ENCODE results near the gene STH. TPM values are rescaled to one million over a fixed set of nuclear protein-coding genes. Genes with fewer than 3 reads are reported as not detected.

Gene STH
- total RNA-seq, 2 experiments from 2014 or later, result not detected

- Mint-ChIP-seq H3K36me3 (ENCODE audit: low read depth) (no peaks in the 10 kb centered on the region), H3K27ac (no peak overlapping the region), H3K27me3 (peaks cover 24% of the 10 kb centered on the region), H3K9me3 (peaks cover 2% of the 10 kb centered on the region), H3K4me1 (ENCODE audit: low read depth) (no peaks in the 10 kb centered on the region), H3K4me3 (no peak overlapping the region)
- H3K4me3 ChIP-seq (ENCODE audit: low read length), result no peak overlapping the region
- intact Hi-C loops (cut with DNase I, micrococcal nuclease), result no loop called here
- DNase-seq, result no peak
- H3K36me3 ChIP-seq (ENCODE audit: insufficient read depth, low read length), result no peaks in the 10 kb centered on the region
- peaks cover 0 to 7% of the 10 kb centered on the region in 2 experiments for H3K9me3 ChIP-seq (ENCODE audit: control insufficient read depth in 1 of 2, insufficient read depth in 1 of 2, low read length in 2 of 2)
- no peak for TF ChIP-seq CTCF (IDR thresholded peaks at IDR 0.05)
- no peaks in the 10 kb centered on the region for H3K27me3 ChIP-seq (ENCODE audit: control insufficient read depth in 1 of 2, insufficient read depth in 2 of 2, low read length in 2 of 2)
- ATAC-seq (ENCODE audit: poor library complexity), result no peak
- H3K4me1 ChIP-seq (ENCODE audit: insufficient read depth, low read length), result no peaks in the 10 kb centered on the region
- H3K27ac ChIP-seq (ENCODE audit: low read depth in 1 of 2, low read length in 2 of 2), result no peak overlapping the region
- ChIA-PET POLR2A (no interaction called here), CTCF (no interaction called here)
Observed at GRCh38 chr17:45971698-45972141, 27.3 kb upstream of the STH start.

GRCh38 chr17:45972531-45972930, 26.5 kb upstream of the STH start:
- Histone ChIP-seq H3K9me3 (ENCODE audit: control insufficient read depth in 1 of 2, insufficient read depth in 1 of 2, low read length in 2 of 2) (peaks cover 0 to 7% of the 10 kb centered on the region in 2 experiments), H3K36me3 (ENCODE audit: insufficient read depth, low read length) (no peaks in the 10 kb centered on the region), H3K4me1 (ENCODE audit: insufficient read depth, low read length) (no peaks in the 10 kb centered on the region), H3K27me3 (ENCODE audit: control insufficient read depth in 1 of 2, insufficient read depth in 2 of 2, low read length in 2 of 2) (no peaks in the 10 kb centered on the region), H3K4me3 (ENCODE audit: low read length) (no peak overlapping the region), H3K27ac (ENCODE audit: low read depth in 1 of 2, low read length in 2 of 2) (no peak overlapping the region)
- H3K27ac Mint-ChIP-seq, result no peak overlapping the region
- CTCF ChIA-PET, result no interaction called here
- no peaks in the 10 kb centered on the region for H3K4me1 Mint-ChIP-seq (ENCODE audit: low read depth)
- intact Hi-C loops (cut with DNase I, micrococcal nuclease), result no loop called here
- no peaks in the 10 kb centered on the region for H3K36me3 Mint-ChIP-seq (ENCODE audit: low read depth)
- H3K27me3 Mint-ChIP-seq, result peaks cover 24% of the 10 kb centered on the region
- peaks cover 2% of the 10 kb centered on the region for H3K9me3 Mint-ChIP-seq
- no peak for TF ChIP-seq CTCF (IDR thresholded peaks at IDR 0.05)
- ATAC-seq (ENCODE audit: poor library complexity), result no peak
- POLR2A ChIA-PET, result no interaction called here
- H3K4me3 Mint-ChIP-seq, result no peak overlapping the region
- no peak for DNase-seq

GRCh38 chr17:45973099-45973780, 25.8 kb upstream of the STH start:
- intact Hi-C loops (cut with DNase I, micrococcal nuclease), result no loop called here
- H3K27me3 ChIP-seq (ENCODE audit: control insufficient read depth in 1 of 2, insufficient read depth in 2 of 2, low read length in 2 of 2), result no peaks in the 10 kb centered on the region
- no peak overlapping the region for H3K27ac ChIP-seq (ENCODE audit: low read depth in 1 of 2, low read length in 2 of 2)
- H3K9me3 Mint-ChIP-seq, result peaks cover 2% of the 10 kb centered on the region
- no peaks in the 10 kb centered on the region for H3K4me1 Mint-ChIP-seq (ENCODE audit: low read depth)
- no peaks in the 10 kb centered on the region for H3K36me3 ChIP-seq (ENCODE audit: insufficient read depth, low read length)
- no peaks in the 10 kb centered on the region for H3K4me1 ChIP-seq (ENCODE audit: insufficient read depth, low read length)
- H3K36me3 Mint-ChIP-seq (ENCODE audit: low read depth), result no peaks in the 10 kb centered on the region
- H3K27me3 Mint-ChIP-seq, result peaks cover 19% of the 10 kb centered on the region
- ChIA-PET CTCF (no interaction called here), POLR2A (no interaction called here)
- no peak overlapping the region for H3K4me3 ChIP-seq (ENCODE audit: low read length)
- no peak overlapping the region for H3K27ac Mint-ChIP-seq
- H3K9me3 ChIP-seq (ENCODE audit: control insufficient read depth in 1 of 2, insufficient read depth in 1 of 2, low read length in 2 of 2), result peaks cover 0 to 7% of the 10 kb centered on the region in 2 experiments
- no peak for TF ChIP-seq CTCF (IDR thresholded peaks at IDR 0.05)
- DNase-seq (no peak), ATAC-seq (ENCODE audit: poor library complexity) (no peak)
- no peak overlapping the region for H3K4me3 Mint-ChIP-seq
